H1 (cell line): ENCODE measurements around the gene RFX2. TPM values are rescaled to one million over a fixed set of nuclear protein-coding genes. Genes with fewer than 3 reads are reported as not detected.

ENCODE experiments used
- POU5F1 ChIP-seq: IDR thresholded peaks from 2 replicates; pipeline ENCODE4 v1.6.1; 2011; ENCODE audit warnings: low read depth, mild to moderate bottlenecking, low read length, moderate library complexity
- polyA plus RNA-seq, 7 experiments: library from polyadenylated mRNA; depleted of rRNA in 3 of 7; stranded (reverse) in 5 of 7; unstranded in 2 of 7; fragments of >200 nt in 5 of 7; fragments of 200-250 nt in 2 of 7; gene quantifications; 1 replicate in 5 of 7; 2 replicates in 1 of 7; 4 replicates in 1 of 7; pipeline versions ENCODE4 v1.2.1 to v1.2.3, GENCODE V29; 2011 to 2013; ENCODE audit warnings: missing spikeins in 2 of 7, mixed read lengths in 2 of 7
- total RNA-seq: library from RNA; stranded (reverse); fragmentation: NEBNext Ultra II Directional; extraction: Animal tissue kit (Norgen Biotek cat#: 25700); gene quantifications from 2 replicates; pipeline ENCODE4 v1.2.1, GENCODE V29; 2021

The RFX2 gene
- total and polyA plus RNA-seq, 2 of the 8 experiments (the other 6 are each of a cell fraction or from before 2014, with no cell fraction given), result 4.8 to 5.3 TPM

- no peak for TF ChIP-seq POU5F1
- TF ChIP-seq, all 59 proteins: peak for 0
These were observed 121.5 kb downstream of the RFX2 start (continued) for GRCh38 chr19:5988517-5989387.
